ENCODE data around the gene MYO15A. TPM values are rescaled to one million over a fixed set of nuclear protein-coding genes. Genes with fewer than 3 reads are reported as not detected.

Gene MYO15A
- total RNA-seq, 2 donors from 2014 or later = 0.71 to 1.3 TPM

GRCh38 chr17:18146980-18147379, 38.4 kb downstream of the MYO15A start:
- DNase-seq (ENCODE audit: low spot score) = no peak
- intact Hi-C loops (cut with DNase I) = loop anchor here in 1 of 2 donors (10.0 kb wide), 1 partner anchor 68 kb away; no protein-coding TSS in a partner anchor

- no peak for DNase-seq (ENCODE audit: low spot score)
- intact Hi-C loops (cut with DNase I) = loop anchor here in 1 of 2 donors (10.0 kb wide), 1 partner anchor 66 kb away; no protein-coding TSS in a partner anchor
Measured at GRCh38 chr17:18148586-18148985, 40.0 kb downstream of the MYO15A start.

- no peak for DNase-seq (ENCODE audit: low spot score)
- intact Hi-C loops (cut with DNase I) = no loop called here
Measured at GRCh38 chr17:18151290-18151689, 42.7 kb downstream of the MYO15A start.

- intact Hi-C loops (cut with DNase I) = no loop called here
- DNase-seq (ENCODE audit: low spot score) = no peak
Measured at GRCh38 chr17:18155179-18155578, 46.6 kb downstream of the MYO15A start.

- DNase-seq (ENCODE audit: low spot score) = no peak
- intact Hi-C loops (cut with DNase I) = no loop called here
Measured at GRCh38 chr17:18156171-18156975, 47.8 kb downstream of the MYO15A start.

- intact Hi-C loops (cut with DNase I) = no loop called here
- DNase-seq (ENCODE audit: low spot score) = no peak
Measured at GRCh38 chr17:18156976-18157280, 48.4 kb downstream of the MYO15A start.

GRCh38 chr17:18157354-18157985, 48.9 kb downstream of the MYO15A start:
- no peak for DNase-seq (ENCODE audit: low spot score)
- intact Hi-C loops (cut with DNase I) = no loop called here

GRCh38 chr17:18158022-18158600, 49.6 kb downstream of the MYO15A start:
- intact Hi-C loops (cut with DNase I) = no loop called here
- DNase-seq (ENCODE audit: low spot score) = peak; percentile 99

GRCh38 chr17:18159551-18160120, 51.1 kb downstream of the MYO15A start:
- intact Hi-C loops (cut with DNase I) = no loop called here
- DNase-seq (ENCODE audit: low spot score) = no peak

GRCh38 chr17:18160128-18160856, 51.7 kb downstream of the MYO15A start:
- DNase-seq (ENCODE audit: low spot score) = no peak
- intact Hi-C loops (cut with DNase I) = no loop called here

- intact Hi-C loops (cut with DNase I) = no loop called here
Measured at GRCh38 chr17:18161207-18162145, 52.9 kb downstream of the MYO15A start.

GRCh38 chr17:18163547-18163946, 55.0 kb downstream of the MYO15A start:
- intact Hi-C loops (cut with DNase I) = no loop called here
- DNase-seq (ENCODE audit: low spot score) = no peak

More at GRCh38 chr17:18161207-18162145, 52.9 kb downstream of the MYO15A start:
- no peak for DNase-seq (ENCODE audit: low spot score)

GRCh38 chr17:18166894-18167293, 58.3 kb downstream of the MYO15A start:
- DNase-seq (ENCODE audit: low spot score) = no peak
- intact Hi-C loops (cut with DNase I) = no loop called here

- intact Hi-C loops (cut with DNase I) = no loop called here
Measured at GRCh38 chr17:18167421-18167820, 58.9 kb downstream of the MYO15A start.

GRCh38 chr17:18172531-18173278, 64.1 kb downstream of the MYO15A start:
- intact Hi-C loops (cut with DNase I) = no loop called here
- no peak for DNase-seq (ENCODE audit: low spot score)

More at GRCh38 chr17:18167421-18167820, 58.9 kb downstream of the MYO15A start:
- DNase-seq (ENCODE audit: low spot score) = no peak

GRCh38 chr17:18173740-18174139, 65.2 kb downstream of the MYO15A start:
- DNase-seq (ENCODE audit: low spot score) = no peak
- intact Hi-C loops (cut with DNase I) = no loop called here

GRCh38 chr17:18176176-18176575, 67.6 kb downstream of the MYO15A start:
- DNase-seq (ENCODE audit: low spot score) = no peak
- intact Hi-C loops (cut with DNase I) = no loop called here

GRCh38 chr17:18177133-18177532, 68.6 kb downstream of the MYO15A start:
- no peak for DNase-seq (ENCODE audit: low spot score)

More at GRCh38 chr17:18177133-18177532, 68.6 kb downstream of the MYO15A start:
- intact Hi-C loops (cut with DNase I) = no loop called here

Measured in posterior vena cava (tissue), 2 donors.